GM18951 (cell line): Measurements from ENCODE around the gene MCTP1.

Experiments
- POLR2A ChIP-seq: IDR thresholded peaks from 4 replicates; pipeline ENCODE4 v1.6.1; 2011; ENCODE audit warnings: mild to moderate bottlenecking; ENCODE audit not compliant: insufficient read length, insufficient read depth; ENCODE audit errors: extremely low read depth
- in situ Hi-C: fragments of 300-500 bp; cut with MboI; formaldehyde crosslinking; loops from one replicate; pipeline ENCODE4 v1.12.0; 2022; ENCODE audit warnings: low sequenced_read_pairs, mixed read lengths, inconsistent platforms; ENCODE audit not compliant: unreplicated experiment

MCTP1 gene

GRCh38 chr5:95284572-95285408 lies at the start of gene MCTP1:
MCTP1 (minus strand) TSS chr5:95285094.
- no peak for TF ChIP-seq POLR2A
- in situ Hi-C loops = no loop called here

GRCh38 chr5:95332158-95332557 lies 47.3 kb upstream of the MCTP1 start:
- TF ChIP-seq POLR2A = no peak
- in situ Hi-C loops = no loop called here

- in situ Hi-C loops = no loop called here
These were observed 46.5 kb upstream of the MCTP1 start for GRCh38 chr5:95331358-95331757.

GRCh38 chr5:95327211-95327610 lies 42.3 kb upstream of the MCTP1 start:
- in situ Hi-C loops = no loop called here
- TF ChIP-seq POLR2A = no peak

More at GRCh38 chr5:95331358-95331757, 46.5 kb upstream of the MCTP1 start:
- TF ChIP-seq POLR2A = no peak

- in situ Hi-C loops = no loop called here
- no peak for TF ChIP-seq POLR2A
These were observed 32.8 kb upstream of the MCTP1 start for GRCh38 chr5:95317687-95318086.

GRCh38 chr5:95317085-95317484 lies 32.2 kb upstream of the MCTP1 start:
- in situ Hi-C loops = no loop called here
- TF ChIP-seq POLR2A = no peak

GRCh38 chr5:95304711-95305110 lies 19.8 kb upstream of the MCTP1 start:
- in situ Hi-C loops = no loop called here
- no peak for TF ChIP-seq POLR2A

GRCh38 chr5:95298651-95299050 lies 13.8 kb upstream of the MCTP1 start:
- no peak for TF ChIP-seq POLR2A
- in situ Hi-C loops = no loop called here

GRCh38 chr5:95296291-95296690 lies 11.4 kb upstream of the MCTP1 start:
- in situ Hi-C loops = no loop called here
- TF ChIP-seq POLR2A = no peak

- in situ Hi-C loops = no loop called here
- TF ChIP-seq POLR2A = no peak
These were observed 488 bp upstream of the MCTP1 start for GRCh38 chr5:95285409-95285755.

- no peak for TF ChIP-seq POLR2A
- in situ Hi-C loops = no loop called here
These were observed 928 bp downstream of the MCTP1 start for GRCh38 chr5:95283761-95284571.

GRCh38 chr5:95283022-95283615 lies 1.8 kb downstream of the MCTP1 start:
- in situ Hi-C loops = no loop called here
- TF ChIP-seq POLR2A = no peak

- TF ChIP-seq POLR2A = no peak
- in situ Hi-C loops = no loop called here
These were observed 3.7 kb downstream of the MCTP1 start for GRCh38 chr5:95281226-95281625.
